Hepatocyte (in vitro differentiated cells): ENCODE measurements around the gene DMWD. TPM values are rescaled to one million over a fixed set of nuclear protein-coding genes. Genes with fewer than 3 reads are reported as not detected.

Experiments used
- DNase-seq: peaks from one replicate; pipeline ENCODE4 v3.0.0-alpha.2; 2016; ENCODE audit warnings: low spot score
- H2AFZ ChIP-seq: fragments of 200-600 bp; sonication (generic); 2 replicates; pipeline ENCODE4 v1.6.0; 2016; ENCODE audit warnings: antibody characterized with exemption, mild to moderate bottlenecking
- H3K27ac ChIP-seq: fragments of 200-600 bp; sonication (generic); 2 replicates; pipeline ENCODE4 v1.5.1; 2016; ENCODE audit warnings: mild to moderate bottlenecking
- H3K27me3 ChIP-seq: fragments of 200-600 bp; sonication (generic); 2 replicates; pipeline ENCODE4 v1.6.1; 2016
- H3K36me3 ChIP-seq: fragments of 200-600 bp; sonication (generic); replicated peaks from 2 replicates; pipeline ENCODE4 v1.5.1; 2016; ENCODE audit warnings: low read depth; ENCODE audit not compliant: insufficient read depth
- H3K4me1 ChIP-seq: fragments of 200-600 bp; sonication (generic); 2 replicates; pipeline ENCODE4 v1.5.1; 2016; ENCODE audit warnings: mild to moderate bottlenecking, moderate library complexity; ENCODE audit not compliant: insufficient read depth
- H3K4me2 ChIP-seq: fragments of 200-600 bp; sonication (generic); 2 replicates; pipeline ENCODE4 v1.6.0; 2016
- H3K4me3 ChIP-seq: fragments of 200-600 bp; sonication (generic); 2 replicates; pipeline ENCODE4 v1.5.1; 2016; ENCODE audit warnings: mild to moderate bottlenecking
- H3K79me2 ChIP-seq: fragments of 200-600 bp; sonication (generic); 2 replicates; pipeline ENCODE4 v1.6.0; 2017; ENCODE audit warnings: mild to moderate bottlenecking
- H3K9me2 ChIP-seq: fragments of 200-600 bp; sonication (generic); replicated peaks from 2 replicates; pipeline ENCODE4 v1.6.0; 2017; ENCODE audit warnings: mild to moderate bottlenecking; ENCODE audit not compliant: insufficient read depth
- H3K9me3 ChIP-seq: fragments of 200-600 bp; sonication (generic); 2 replicates; pipeline ENCODE4 v1.5.1; 2016; ENCODE audit warnings: low read depth, mild to moderate bottlenecking
- H4K20me1 ChIP-seq: fragments of 200-600 bp; sonication (generic); 2 replicates; pipeline ENCODE4 v1.6.0; 2016; ENCODE audit warnings: mild to moderate bottlenecking; ENCODE audit not compliant: insufficient read depth, poor library complexity, severe bottlenecking
- EZH2 ChIP-seq: fragments of 200-600 bp; sonication (generic); IDR thresholded peaks from 2 replicates; pipeline ENCODE4 v1.6.1; 2016; ENCODE audit warnings: antibody characterized with exemption, mild to moderate bottlenecking, borderline replicate concordance
- EZH2phosphoT487 ChIP-seq: fragments of 200-600 bp; sonication (generic); IDR thresholded peaks from one replicate; pipeline ENCODE4 v1.6.1; 2018; ENCODE audit warnings: antibody characterized with exemption, mild to moderate bottlenecking, low read depth, moderate library complexity; ENCODE audit not compliant: unreplicated experiment, severe bottlenecking
- WGBS: methylation state at CpG from one replicate; pipeline ENCODE4 v1.1.6; 2016; ENCODE audit warnings: low lambda C conversion rate; ENCODE audit errors: missing lambda C conversion rate; 5-methylcytosine and 5-hydroxymethylcytosine counted together
- polyA plus RNA-seq: library from polyadenylated mRNA; unstranded; fragments of >200 nt; fragmentation: Nextera tagmentation; extraction: Ambion mirVana; gene quantifications from 2 replicates; pipeline ENCODE4 v1.2.1, GENCODE V29; 2016
- total RNA-seq: library from RNA; depleted of rRNA; stranded (reverse); fragments of >200 nt; gene quantifications from 2 replicates; pipeline ENCODE4 v1.2.3, GENCODE V29; 2014
- TF ChIP-seq, protein P1 (sequence below): fragments of 200-600 bp; sonication (generic); IDR thresholded peaks from 2 replicates; pipeline ENCODE4 v1.5.1; 2016; ENCODE audit warnings: antibody characterized with exemption, mild to moderate bottlenecking; ENCODE audit not compliant: poor library complexity

The DMWD gene
- total and polyA plus RNA-seq, 2 experiments from 2014 or later: 23.7 to 70.1 TPM

DNA sequence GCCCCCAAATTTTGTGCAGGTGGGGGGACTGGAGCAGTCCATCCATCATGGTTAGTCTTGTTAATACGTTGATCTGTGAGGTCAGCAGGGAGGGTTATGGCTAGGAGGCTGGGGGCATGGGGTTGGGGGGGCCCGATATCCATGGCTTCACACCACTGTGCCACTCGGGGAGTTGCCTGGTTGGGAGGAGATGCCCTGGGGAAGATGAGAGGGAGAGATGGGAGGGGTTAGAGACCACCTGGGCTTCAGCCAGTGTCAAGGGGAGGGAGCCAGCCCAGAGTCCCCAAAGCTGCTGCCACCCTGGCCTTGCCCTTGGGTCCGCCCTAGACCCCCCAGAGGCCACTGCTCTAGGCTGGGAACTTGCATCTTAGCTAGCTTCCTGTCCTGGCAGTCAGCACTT is 8.5 kb downstream of the DMWD start:
- Histone ChIP-seq H3K4me3 (no peak overlapping the region), H4K20me1 (peaks cover 3% of the 10 kb centered on the region), H3K9me3 (no peaks in the 10 kb centered on the region), H3K27me3 (no peaks in the 10 kb centered on the region), H3K4me2 (no peak overlapping the region), H3K36me3 (no peaks in the 10 kb centered on the region), H3K27ac (peak overlapping the region; percentile 93), H3K79me2 (peaks cover 3% of the 10 kb centered on the region), H2AFZ (no peak overlapping the region), H3K4me1 (peaks cover 38% of the 10 kb centered on the region), H3K9me2 (no peaks in the 10 kb centered on the region)
- TF ChIP-seq EZH2 (no peak), EZH2phosphoT487 (no peak)
- TF ChIP-seq, protein P1, sequence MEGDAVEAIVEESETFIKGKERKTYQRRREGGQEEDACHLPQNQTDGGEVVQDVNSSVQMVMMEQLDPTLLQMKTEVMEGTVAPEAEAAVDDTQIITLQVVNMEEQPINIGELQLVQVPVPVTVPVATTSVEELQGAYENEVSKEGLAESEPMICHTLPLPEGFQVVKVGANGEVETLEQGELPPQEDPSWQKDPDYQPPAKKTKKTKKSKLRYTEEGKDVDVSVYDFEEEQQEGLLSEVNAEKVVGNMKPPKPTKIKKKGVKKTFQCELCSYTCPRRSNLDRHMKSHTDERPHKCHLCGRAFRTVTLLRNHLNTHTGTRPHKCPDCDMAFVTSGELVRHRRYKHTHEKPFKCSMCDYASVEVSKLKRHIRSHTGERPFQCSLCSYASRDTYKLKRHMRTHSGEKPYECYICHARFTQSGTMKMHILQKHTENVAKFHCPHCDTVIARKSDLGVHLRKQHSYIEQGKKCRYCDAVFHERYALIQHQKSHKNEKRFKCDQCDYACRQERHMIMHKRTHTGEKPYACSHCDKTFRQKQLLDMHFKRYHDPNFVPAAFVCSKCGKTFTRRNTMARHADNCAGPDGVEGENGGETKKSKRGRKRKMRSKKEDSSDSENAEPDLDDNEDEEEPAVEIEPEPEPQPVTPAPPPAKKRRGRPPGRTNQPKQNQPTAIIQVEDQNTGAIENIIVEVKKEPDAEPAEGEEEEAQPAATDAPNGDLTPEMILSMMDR: no peak
- DNase-seq: no peak
- 86% methylated on average over 3 of the region's 4 CpGs for WGBS

DNA sequence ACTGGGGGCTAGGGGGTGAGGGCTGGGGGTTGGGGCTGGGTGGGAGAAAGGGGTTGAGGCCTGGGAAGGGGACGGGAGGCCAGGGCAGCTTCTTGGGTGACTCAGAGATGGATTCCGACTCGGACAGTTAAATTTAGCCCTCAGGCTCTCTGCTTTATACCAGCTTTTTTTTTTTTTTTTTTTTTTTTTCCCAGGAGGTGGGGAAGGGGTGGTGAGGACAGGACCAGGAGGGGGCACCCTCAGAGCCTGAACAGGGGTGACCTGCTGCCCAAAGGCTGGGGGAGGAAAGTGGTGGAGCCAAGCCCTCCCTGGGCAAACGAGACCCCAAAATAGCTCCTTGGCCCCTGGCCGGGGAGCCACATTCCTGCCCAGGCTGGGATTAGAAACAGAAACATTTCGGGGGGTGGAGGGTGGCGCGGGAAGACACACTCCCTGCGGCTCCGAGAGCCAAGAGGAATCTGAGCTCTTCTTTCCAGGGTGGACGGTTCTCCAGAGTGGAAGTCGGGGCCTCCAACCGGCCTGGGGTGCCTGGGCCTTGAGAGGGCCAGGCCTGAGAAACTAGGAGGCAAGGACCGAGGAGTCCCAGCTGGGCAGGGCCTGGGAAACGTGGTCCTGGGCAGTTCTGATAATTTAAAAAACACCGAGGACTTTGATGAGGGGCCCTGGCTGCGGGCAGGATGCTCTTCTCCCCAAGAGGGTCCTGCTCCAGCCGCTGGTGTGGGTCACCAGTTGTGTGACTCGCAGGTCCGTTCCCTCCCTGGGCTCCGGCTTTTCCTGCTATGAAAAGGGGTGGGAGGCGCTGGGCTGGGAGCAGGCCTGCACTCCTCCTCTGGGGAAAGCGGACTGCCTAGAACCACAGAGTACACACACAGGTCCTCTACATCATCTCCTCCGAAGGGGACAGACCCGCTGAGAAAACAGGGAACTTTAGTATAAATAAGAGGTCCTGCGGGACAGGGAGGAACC is 9.5 kb downstream of the DMWD start:
- Histone ChIP-seq H3K4me2 (peak overlapping the region; percentile 82), H3K4me1 (peaks cover 38% of the 10 kb centered on the region), H3K27me3 (no peaks in the 10 kb centered on the region), H3K79me2 (no peaks in the 10 kb centered on the region), H4K20me1 (peaks cover 6% of the 10 kb centered on the region), H3K4me3 (peak overlapping the region; percentile 10), H3K27ac (peak overlapping the region; percentile 93), H3K9me3 (no peaks in the 10 kb centered on the region), H3K9me2 (no peaks in the 10 kb centered on the region), H3K36me3 (no peaks in the 10 kb centered on the region), H2AFZ (no peak overlapping the region)
- DNase-seq: no peak
- no peak for TF ChIP-seq EZH2
- TF ChIP-seq, protein P1: no peak
- 48% methylated on average over 25 of the region's 26 CpGs for WGBS

DNA sequence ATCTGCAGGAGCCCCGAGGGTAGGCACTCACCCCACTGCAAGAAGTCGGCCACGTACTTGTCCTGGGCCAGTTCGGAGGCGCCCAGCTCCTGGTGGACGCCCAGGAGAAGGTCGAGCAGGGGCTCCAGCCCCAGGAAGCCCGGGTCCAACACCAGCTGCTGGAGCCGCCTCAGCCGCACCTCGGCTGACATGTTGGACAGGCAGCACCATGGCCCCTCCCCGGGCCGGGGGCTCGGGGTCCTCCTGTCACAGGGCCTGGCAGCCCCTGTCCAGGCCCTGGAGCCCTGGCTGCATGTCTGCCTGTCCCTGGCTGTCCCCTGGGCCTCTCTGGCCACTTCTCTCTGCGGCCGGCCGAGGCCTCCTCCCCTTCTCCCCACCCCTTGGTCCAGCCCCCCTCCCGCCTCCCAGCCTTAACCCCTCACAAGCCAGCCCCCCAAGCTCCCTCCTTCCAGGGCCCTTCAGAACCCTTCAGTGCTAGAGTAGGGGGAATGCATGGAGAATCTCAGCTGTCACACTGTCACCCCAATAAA is 10.4 kb downstream of the DMWD start, which contains the start of gene DMPK:
Gene DMPK (minus strand): TSS at position 329 of the 530 bp plus-strand sequence. CDS start 138 bp downstream, at position 191.
- 53% methylated on average over 12 of the region's 18 CpGs for WGBS
- Histone ChIP-seq H3K4me3 (peak within 1 kb of the TSS; percentile 10), H3K9me2 (no peaks in the 10 kb centered on the region), H2AFZ (no peak within 1 kb of the TSS), H3K4me1 (peaks cover 38% of the 10 kb centered on the region), H4K20me1 (peaks cover 6% of the 10 kb centered on the region), H3K27me3 (no peaks in the 10 kb centered on the region), H3K36me3 (no peaks in the 10 kb centered on the region), H3K27ac (peak within 1 kb of the TSS; percentile 93), H3K9me3 (no peaks in the 10 kb centered on the region), H3K4me2 (peak within 1 kb of the TSS; percentile 82), H3K79me2 (no peaks in the 10 kb centered on the region)
- DNase-seq: no peak
- TF ChIP-seq EZH2 (no peak), EZH2phosphoT487 (no peak)
- TF ChIP-seq, protein P1: no peak
